Lung (tissue), 12 donors: ENCODE results near the gene TGFA. TPM values are rescaled to one million over a fixed set of nuclear protein-coding genes. Genes with fewer than 3 reads are reported as not detected.

Source experiments
- ATAC-seq: fragments of 200-7000 bp; cut with Tn5 transposase; one replicate; pipeline ENCODE4 v1.9.1; 2020; ENCODE audit warnings: moderate number of reproducible peaks; ENCODE audit not compliant: insufficient read depth, low FRiP score
- DNase-seq, 3 donors: peaks; one replicate each; pipeline ENCODE4 v3.0.0-alpha.2; 2013 to 2017
- H3K27ac ChIP-seq, 2 donors: one replicate each; pipeline ENCODE4 v1.5.1; 2013; ENCODE audit warnings: mild to moderate bottlenecking in 2 of 2, moderate library complexity in 2 of 2, control low read depth in 1 of 2, inconsistent platforms in 1 of 2, low read depth in 1 of 2, low read length in 1 of 2
- H3K27me3 ChIP-seq, 3 donors: one replicate each; pipeline ENCODE4 v1.5.1; 2013; ENCODE audit warnings: low read length in 2 of 3; ENCODE audit not compliant: control insufficient read depth in 3 of 3, insufficient read depth in 3 of 3
- H3K36me3 ChIP-seq, 4 donors: one replicate each; pipeline ENCODE4 v1.5.1; 2013; ENCODE audit warnings: low read length in 4 of 4, mild to moderate bottlenecking in 1 of 4, moderate library complexity in 1 of 4; ENCODE audit not compliant: control insufficient read depth in 4 of 4, insufficient read depth in 4 of 4
- H3K4me1 ChIP-seq, 5 donors: one replicate each; pipeline ENCODE4 v1.5.1; 2013; ENCODE audit warnings: low read length in 5 of 5, mild to moderate bottlenecking in 2 of 5, moderate library complexity in 1 of 5; ENCODE audit not compliant: control insufficient read depth in 5 of 5, insufficient read depth in 5 of 5
- H3K4me3 ChIP-seq: one replicate; pipeline ENCODE4 v1.5.1; 2013; ENCODE audit warnings: mild to moderate bottlenecking, control low read depth, moderate library complexity
- H3K9ac ChIP-seq, 2 donors: one replicate each; pipeline ENCODE4 v1.5.1; 2013; ENCODE audit warnings: low read length in 2 of 2, control low read depth in 1 of 2; ENCODE audit not compliant: insufficient read depth in 1 of 2
- H3K9me3 ChIP-seq, 4 donors: one replicate each; pipeline ENCODE4 v1.5.1; 2013; ENCODE audit warnings: low read length in 3 of 4, mild to moderate bottlenecking in 1 of 4, moderate library complexity in 1 of 4; ENCODE audit not compliant: control insufficient read depth in 4 of 4, insufficient read depth in 3 of 4
- CTCF ChIP-seq: IDR thresholded peaks from 2 replicates; pipeline ENCODE4 v1.5.1; 2012; ENCODE audit warnings: mild to moderate bottlenecking; ENCODE audit errors: control extremely low read depth, extremely low read depth
- WGBS, 2 donors: extraction: QIAGEN DNeasy Blood & Tissue Kit; methylation state at CpG; one replicate each; pipeline ENCODE4 v1.1.7; 2013; 5-methylcytosine and 5-hydroxymethylcytosine counted together
- polyA plus RNA-seq, 2 donors: library from polyadenylated mRNA; stranded (reverse); fragments of 200-250 nt; gene quantifications; one replicate each; pipeline ENCODE4 v1.2.1, GENCODE V29; 2013
- total RNA-seq, 2 donors: library from RNA; depleted of rRNA in 1 of 2; stranded (reverse); fragments of >200 nt in 1 of 2; gene quantifications; one replicate each; pipeline ENCODE4 v1.2.1, GENCODE V29; 2014 to 2021
- donor health status: control.
- donor health status: control.
- donor health status: Bipolar disorder and iron deficiency.
- donor health status: healthy.
- donor health status: DM: yes; HTN: yes; CAD: no.

TGFA gene
- total and polyA plus RNA-seq, 4 donors: 1.9 to 13.0 (median 7.0) TPM

GRCh38 chr2:70553334-70553583, 367 bp downstream of the TGFA start:
- Histone ChIP-seq H3K36me3 (no peaks in the 10 kb centered on the region), H3K27me3 (peaks cover 0 to 53% (median 51%) of the 10 kb centered on the region in 3 donors), H3K4me3 (peak overlapping the region; percentile 59), H3K9ac (peak overlapping the region in 1 of 2 donors; percentile 5), H3K9me3 (no peaks in the 10 kb centered on the region), H3K4me1 (peaks cover 0 to 7% (median 6%) of the 10 kb centered on the region in 5 donors), H3K27ac (peak overlapping the region in 1 of 2 donors; percentile 81)
- DNase-seq (no peak), ATAC-seq (peak; percentile 28)
- WGBS, 2 donors: 1 to 2% methylated on average over 18 of the region's 18 CpGs
- TF ChIP-seq CTCF: no peak

- DNase-seq: peak in 1 of 3 donors; percentile 2
- no peak for ATAC-seq
- Histone ChIP-seq H3K27me3 (peaks cover 0 to 53% (median 53%) of the 10 kb centered on the region in 3 donors), H3K4me1 (peaks cover 0 to 7% (median 6%) of the 10 kb centered on the region in 5 donors), H3K9ac (no peak overlapping the region), H3K9me3 (no peaks in the 10 kb centered on the region), H3K4me3 (peak overlapping the region; percentile 59), H3K36me3 (no peaks in the 10 kb centered on the region), H3K27ac (peak overlapping the region in 1 of 2 donors; percentile 81)
- 1 to 2% methylated on average over 45 of the region's 45 CpGs for WGBS, 2 donors
- no peak for TF ChIP-seq CTCF
Measured at GRCh38 chr2:70552501-70553333, 909 bp downstream of the TGFA start.

GRCh38 chr2:70551167-70551566, 2.5 kb downstream of the TGFA start:
- no peak for TF ChIP-seq CTCF
- DNase-seq (no peak), ATAC-seq (no peak)
- Histone ChIP-seq H3K9ac (no peak overlapping the region), H3K27ac (no peak overlapping the region), H3K4me1 (peaks cover 0 to 7% (median 4%) of the 10 kb centered on the region in 5 donors), H3K27me3 (peaks cover 0 to 53% (median 53%) of the 10 kb centered on the region in 3 donors), H3K4me3 (no peak overlapping the region), H3K9me3 (no peaks in the 10 kb centered on the region), H3K36me3 (no peaks in the 10 kb centered on the region)
- 54 to 55% methylated on average over 7 of the region's 7 CpGs for WGBS, 2 donors
